ENCODE measurements around the gene LY6G6F.

Gene LY6G6F

GRCh38 chr6:31661262-31662123, 45.2 kb upstream of the LY6G6F start:
- Histone ChIP-seq H4K20me1 (peaks cover 5 to 32% (median 22%) of the 10 kb centered on the region in 11 experiments; a peak in 15 of 22 replicates), H3K9me3 (replicated peaks in 1 of 11) (no peaks in the 10 kb centered on the region), H3K27ac (peak overlapping the region in 10 of 11 experiments; percentile 82 to 94 (median 88); a peak in 20 of 22 replicates), H3K4me3 (peak overlapping the region; percentile 72 to 91 (median 80)), H3K4me2 (peak overlapping the region; percentile 96 to 100 (median 99)), H3K9ac (peak overlapping the region; percentile 84 to 97 (median 91); a peak in 20 of 22 replicates), H3K36me3 (peaks cover 18 to 49% (median 32%) of the 10 kb centered on the region in 11 experiments; a peak in 20 of 22 replicates), H3K4me1 (peaks cover 64 to 70% (median 67%) of the 10 kb centered on the region in 10 experiments), H3K27me3 (no peaks in the 10 kb centered on the region)
- no peak for TF ChIP-seq Cebpa-rat (IDR thresholded peaks at IDR 0.05)

- H3K9me3 ChIP-seq (replicated peaks in 1 of 11) = no peaks in the 10 kb centered on the region
- H3K27ac ChIP-seq = peak overlapping the region in 8 of 11 experiments; percentile 3 to 93 (median 36); a peak in 11 of 22 replicates
- peaks cover 66 to 75% (median 72%) of the 10 kb centered on the region in 10 experiments for H3K4me1 ChIP-seq
- H3K27me3 ChIP-seq = no peaks in the 10 kb centered on the region
- H3K9ac ChIP-seq = peak overlapping the region in 10 of 11 experiments; percentile 0 to 97 (median 91); a peak in 17 of 22 replicates
- peaks cover 5 to 31% (median 22%) of the 10 kb centered on the region in 11 experiments; a peak in 15 of 22 replicates for H4K20me1 ChIP-seq
- TF ChIP-seq Cebpa-rat (IDR thresholded peaks at IDR 0.05) = no peak
- peak overlapping the region in 2 of 10 experiments; percentile 90 to 93; a peak in 1 of 20 replicates for H3K4me3 ChIP-seq
- H3K4me2 ChIP-seq = peak overlapping the region; percentile 96 to 100 (median 99)
- peaks cover 21 to 49% (median 33%) of the 10 kb centered on the region in 11 experiments for H3K36me3 ChIP-seq
Observed at GRCh38 chr6:31662124-31662723, 44.4 kb upstream of the LY6G6F start.

GRCh38 chr6:31663126-31663960, 43.3 kb upstream of the LY6G6F start:
- H3K27ac ChIP-seq = peak overlapping the region in 10 of 11 experiments; percentile 89 to 99 (median 94); a peak in 21 of 22 replicates
- peaks cover 21 to 49% (median 34%) of the 10 kb centered on the region in 11 experiments for H3K36me3 ChIP-seq
- H3K4me1 ChIP-seq = peaks cover 66 to 75% (median 70%) of the 10 kb centered on the region in 10 experiments
- no peak for TF ChIP-seq Cebpa-rat (IDR thresholded peaks at IDR 0.05)
- H3K4me2 ChIP-seq = peak overlapping the region; percentile 96 to 100 (median 99)
- H3K9me3 ChIP-seq (replicated peaks in 1 of 11) = no peaks in the 10 kb centered on the region
- H3K4me3 ChIP-seq = peak overlapping the region; percentile 77 to 97 (median 95)
- peaks cover 5 to 33% (median 18%) of the 10 kb centered on the region in 11 experiments; a peak in 15 of 22 replicates for H4K20me1 ChIP-seq
- no peaks in the 10 kb centered on the region for H3K27me3 ChIP-seq
- H3K9ac ChIP-seq = peak overlapping the region; percentile 89 to 97 (median 94)

GRCh38 chr6:31663961-31664789, 42.5 kb upstream of the LY6G6F start:
- Histone ChIP-seq H3K4me1 (peaks cover 58 to 71% (median 64%) of the 10 kb centered on the region in 10 experiments), H3K4me2 (peak overlapping the region; percentile 96 to 100 (median 99)), H3K9ac (peak overlapping the region; percentile 89 to 97 (median 94)), H4K20me1 (peaks cover 2 to 34% (median 18%) of the 10 kb centered on the region in 11 experiments; a peak in 17 of 22 replicates), H3K36me3 (peaks cover 28 to 54% (median 42%) of the 10 kb centered on the region in 11 experiments), H3K4me3 (peak overlapping the region; percentile 77 to 97 (median 95)), H3K27ac (peak overlapping the region; percentile 77 to 99 (median 93)), H3K27me3 (no peaks in the 10 kb centered on the region), H3K9me3 (replicated peaks in 1 of 11) (no peaks in the 10 kb centered on the region)
- no peak for TF ChIP-seq Cebpa-rat (IDR thresholded peaks at IDR 0.05)

GRCh38 chr6:31664790-31665500, 41.7 kb upstream of the LY6G6F start, which contains the start of gene GPANK1:
Gene GPANK1, minus strand, starts transcription at chr6:31664997. Its CDS starts 519 bp downstream, at chr6:31664478.
- Histone ChIP-seq H3K9ac (peak within 1 kb of the TSS; percentile 89 to 97 (median 94)), H3K27me3 (no peaks in the 10 kb centered on the region), H3K9me3 (replicated peaks in 1 of 11) (no peaks in the 10 kb centered on the region), H4K20me1 (peaks cover 0 to 36% (median 19%) of the 10 kb centered on the region in 11 experiments; a peak in 17 of 22 replicates), H3K4me1 (peaks cover 50 to 69% (median 58%) of the 10 kb centered on the region in 10 experiments), H3K4me3 (peak within 1 kb of the TSS; percentile 77 to 97 (median 95)), H3K36me3 (peaks cover 34 to 62% (median 50%) of the 10 kb centered on the region in 11 experiments), H3K4me2 (peak within 1 kb of the TSS; percentile 96 to 100 (median 99)), H3K27ac (peak within 1 kb of the TSS; percentile 77 to 99 (median 93))
- no peak for TF ChIP-seq Cebpa-rat (IDR thresholded peaks at IDR 0.05)

GRCh38 chr6:31665501-31666336, 40.9 kb upstream of the LY6G6F start, which contains the start of gene CSNK2B:
Gene CSNK2B, plus strand, starts transcription at chr6:31666080. Its CDS starts 752 bp downstream, at chr6:31666832.
- Histone ChIP-seq H3K9ac (peak within 1 kb of the TSS; percentile 89 to 97 (median 94)), H3K9me3 (replicated peaks in 1 of 11) (no peaks in the 10 kb centered on the region), H3K27me3 (no peaks in the 10 kb centered on the region), H4K20me1 (peaks cover 2 to 43% (median 24%) of the 10 kb centered on the region in 11 experiments; a peak in 17 of 22 replicates), H3K4me3 (peak within 1 kb of the TSS; percentile 77 to 97 (median 95)), H3K27ac (peak within 1 kb of the TSS; percentile 77 to 99 (median 93)), H3K4me2 (peak within 1 kb of the TSS; percentile 96 to 100 (median 99)), H3K36me3 (peaks cover 42 to 70% (median 58%) of the 10 kb centered on the region in 11 experiments), H3K4me1 (peaks cover 47 to 69% (median 57%) of the 10 kb centered on the region in 10 experiments)
- no peak for TF ChIP-seq Cebpa-rat (IDR thresholded peaks at IDR 0.05)

Measured in BLaER1 treated with 17β-estradiol and CSF1 and Interleukin-3, amounts not matched to agents 10 nM and 100 nM (cell line).